Activated CD8-positive, alpha-beta memory T cell treated with anti-CD3 and anti-CD28 coated beads, Interleukin-2, amount 50 U/mL, for 4 hours (primary cell): ENCODE results near the gene ADAMTS19.
"Not testable (repeated sequence)": the region's sequence is repeated elsewhere in the genome, so short reads cannot be mapped to it uniquely, and the experiment has no call there.

Experiments used
- DNase-seq: peaks from one replicate; pipeline ENCODE4 v3.0.0-alpha.2; 2020

ADAMTS19 gene, protein sequence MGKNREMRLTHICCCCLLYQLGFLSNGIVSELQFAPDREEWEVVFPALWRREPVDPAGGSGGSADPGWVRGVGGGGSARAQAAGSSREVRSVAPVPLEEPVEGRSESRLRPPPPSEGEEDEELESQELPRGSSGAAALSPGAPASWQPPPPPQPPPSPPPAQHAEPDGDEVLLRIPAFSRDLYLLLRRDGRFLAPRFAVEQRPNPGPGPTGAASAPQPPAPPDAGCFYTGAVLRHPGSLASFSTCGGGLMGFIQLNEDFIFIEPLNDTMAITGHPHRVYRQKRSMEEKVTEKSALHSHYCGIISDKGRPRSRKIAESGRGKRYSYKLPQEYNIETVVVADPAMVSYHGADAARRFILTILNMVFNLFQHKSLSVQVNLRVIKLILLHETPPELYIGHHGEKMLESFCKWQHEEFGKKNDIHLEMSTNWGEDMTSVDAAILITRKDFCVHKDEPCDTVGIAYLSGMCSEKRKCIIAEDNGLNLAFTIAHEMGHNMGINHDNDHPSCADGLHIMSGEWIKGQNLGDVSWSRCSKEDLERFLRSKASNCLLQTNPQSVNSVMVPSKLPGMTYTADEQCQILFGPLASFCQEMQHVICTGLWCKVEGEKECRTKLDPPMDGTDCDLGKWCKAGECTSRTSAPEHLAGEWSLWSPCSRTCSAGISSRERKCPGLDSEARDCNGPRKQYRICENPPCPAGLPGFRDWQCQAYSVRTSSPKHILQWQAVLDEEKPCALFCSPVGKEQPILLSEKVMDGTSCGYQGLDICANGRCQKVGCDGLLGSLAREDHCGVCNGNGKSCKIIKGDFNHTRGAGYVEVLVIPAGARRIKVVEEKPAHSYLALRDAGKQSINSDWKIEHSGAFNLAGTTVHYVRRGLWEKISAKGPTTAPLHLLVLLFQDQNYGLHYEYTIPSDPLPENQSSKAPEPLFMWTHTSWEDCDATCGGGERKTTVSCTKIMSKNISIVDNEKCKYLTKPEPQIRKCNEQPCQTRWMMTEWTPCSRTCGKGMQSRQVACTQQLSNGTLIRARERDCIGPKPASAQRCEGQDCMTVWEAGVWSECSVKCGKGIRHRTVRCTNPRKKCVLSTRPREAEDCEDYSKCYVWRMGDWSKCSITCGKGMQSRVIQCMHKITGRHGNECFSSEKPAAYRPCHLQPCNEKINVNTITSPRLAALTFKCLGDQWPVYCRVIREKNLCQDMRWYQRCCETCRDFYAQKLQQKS

DNA sequence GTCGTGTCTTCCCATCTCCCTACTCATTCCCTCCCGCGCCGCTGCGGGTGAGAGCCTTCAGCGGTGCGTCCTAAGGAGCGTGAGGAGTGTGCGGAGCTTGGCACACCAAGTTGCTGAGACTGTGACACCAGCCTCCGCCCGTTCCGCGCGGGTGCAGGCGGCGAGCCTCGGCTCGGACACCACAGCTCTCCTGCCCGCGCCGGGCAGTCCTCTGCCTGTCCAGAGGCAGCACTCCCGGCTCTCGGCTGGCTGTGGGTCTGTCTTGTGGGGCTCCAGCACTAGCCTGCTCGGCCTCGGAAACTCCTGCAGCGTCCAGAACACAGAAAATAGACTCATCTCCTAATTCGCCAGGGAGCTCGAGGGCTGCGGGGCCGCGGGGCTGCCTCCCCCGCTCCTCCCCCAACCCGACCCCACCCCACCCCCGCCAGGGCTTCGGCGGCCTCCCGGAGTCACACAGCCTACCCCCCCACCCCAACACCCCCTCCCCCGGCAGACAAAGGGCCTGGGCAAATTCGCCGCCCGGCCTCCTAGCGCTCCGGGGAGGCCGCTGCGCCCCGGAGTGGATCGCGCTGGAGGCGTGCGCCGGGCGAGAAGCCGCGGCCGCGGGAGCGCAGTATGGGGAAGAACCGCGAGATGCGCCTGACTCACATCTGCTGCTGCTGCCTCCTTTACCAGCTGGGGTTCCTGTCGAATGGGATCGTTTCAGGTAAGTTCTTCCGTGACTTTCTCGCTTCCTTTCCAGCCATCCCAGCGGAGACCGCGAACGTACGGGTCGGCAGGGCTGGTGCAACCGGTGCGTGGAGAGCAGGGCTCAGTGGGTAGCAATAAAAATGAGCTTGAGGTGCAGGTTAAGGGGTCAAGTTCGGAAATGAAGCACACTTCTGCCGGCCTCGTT is at the start of gene ADAMTS19:
Gene ADAMTS19, plus strand, starts transcription at position 522 of the 895 bp plus-strand sequence. Its CDS starts 94 bp downstream, at position 616.
- no peak for DNase-seq

DNA sequence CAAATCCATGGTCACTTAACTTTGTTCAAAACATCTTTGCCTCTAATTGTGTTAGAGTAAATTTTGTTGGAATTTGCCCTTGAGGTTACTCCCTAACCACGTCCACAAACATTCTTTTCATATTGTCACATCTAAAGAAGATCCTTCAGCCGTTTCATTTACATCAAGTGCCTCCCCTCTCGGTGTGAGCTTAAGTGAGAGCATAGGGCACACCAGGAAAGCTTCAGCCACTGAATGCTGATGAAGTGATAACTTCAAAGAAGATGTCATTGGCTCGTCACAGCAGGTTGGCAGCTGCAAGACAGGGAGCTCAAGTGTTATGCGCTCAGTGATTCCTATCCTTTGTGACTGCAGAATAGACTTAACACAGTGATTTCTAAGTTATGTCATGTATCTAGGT is 49.6 kb upstream of the ADAMTS19 start:
- DNase-seq, result no peak

DNA sequence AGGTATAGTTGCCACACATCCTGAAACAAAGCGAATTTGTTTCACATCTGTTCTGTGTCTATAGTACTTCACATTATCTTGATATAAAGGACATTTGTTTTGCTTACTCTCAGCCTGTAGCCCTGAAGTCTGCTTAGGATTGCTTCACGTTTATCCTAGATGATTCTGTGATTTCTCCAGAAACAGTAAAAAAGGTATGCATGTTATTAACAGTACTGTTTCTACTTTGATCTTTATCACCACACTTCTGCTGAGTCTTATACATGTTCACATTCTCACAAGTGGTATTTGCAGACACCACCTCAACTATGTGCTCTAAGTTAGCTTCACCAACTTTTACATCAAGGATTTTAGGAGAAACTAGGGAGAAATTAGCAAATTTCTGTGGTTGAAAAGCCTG is 47.4 kb upstream of the ADAMTS19 start:
- DNase-seq, result no peak

DNA sequence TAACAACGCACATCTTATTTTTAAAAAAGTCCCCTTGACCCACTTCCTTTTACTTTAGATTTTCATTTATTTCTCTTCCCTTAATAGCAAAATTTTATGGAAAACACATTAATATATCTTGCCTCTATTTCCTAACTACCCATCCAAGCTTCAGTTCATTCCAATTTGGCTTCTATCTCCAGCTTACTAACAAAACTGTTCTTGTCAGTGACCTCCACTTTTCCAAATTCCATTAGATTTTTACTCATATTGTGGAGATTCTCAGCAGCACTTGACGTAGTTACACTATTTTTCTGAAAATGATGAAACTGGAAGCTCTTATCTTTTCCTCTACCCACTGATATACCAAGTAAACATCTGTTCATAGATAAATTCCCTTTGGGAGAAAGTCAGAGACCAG is 46.5 kb upstream of the ADAMTS19 start:
- no peak for DNase-seq

DNA sequence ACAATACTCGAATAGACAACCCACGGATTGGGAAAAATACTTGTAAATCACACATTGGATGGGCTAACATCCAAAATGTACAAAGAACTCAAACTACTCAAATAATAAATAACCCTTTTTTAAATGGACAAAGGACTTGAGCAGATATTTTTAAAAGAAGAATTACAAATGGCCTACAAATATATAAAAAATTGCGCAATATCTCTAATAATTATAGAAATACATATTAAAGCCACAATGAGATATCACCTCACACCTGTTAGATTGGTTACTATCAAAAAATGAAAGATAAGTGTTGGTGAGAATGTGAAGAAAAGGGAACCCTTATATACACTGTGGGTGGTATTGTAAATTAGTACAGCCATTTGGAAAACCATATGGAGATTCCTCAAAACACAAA is 40.8 kb upstream of the ADAMTS19 start:
- no peak for DNase-seq

DNA sequence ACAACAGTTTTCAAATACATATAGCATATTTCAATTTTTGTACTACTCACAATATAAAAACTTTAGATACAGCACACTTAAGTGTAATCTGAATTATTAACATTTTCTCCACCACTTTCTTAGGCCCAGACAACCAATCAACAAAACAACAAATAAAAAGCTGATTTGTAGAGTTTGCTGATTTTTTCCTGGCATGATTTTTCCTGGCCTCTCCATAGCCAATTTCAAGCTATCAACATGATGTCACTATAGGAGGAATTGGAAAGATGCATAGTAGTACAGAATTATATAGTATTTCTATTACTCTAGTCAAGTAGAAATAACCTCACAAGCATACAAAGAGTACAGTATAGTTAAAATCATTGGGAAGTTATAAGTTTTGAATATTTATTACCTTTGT is 35.1 kb upstream of the ADAMTS19 start:
- no peak for DNase-seq

DNA sequence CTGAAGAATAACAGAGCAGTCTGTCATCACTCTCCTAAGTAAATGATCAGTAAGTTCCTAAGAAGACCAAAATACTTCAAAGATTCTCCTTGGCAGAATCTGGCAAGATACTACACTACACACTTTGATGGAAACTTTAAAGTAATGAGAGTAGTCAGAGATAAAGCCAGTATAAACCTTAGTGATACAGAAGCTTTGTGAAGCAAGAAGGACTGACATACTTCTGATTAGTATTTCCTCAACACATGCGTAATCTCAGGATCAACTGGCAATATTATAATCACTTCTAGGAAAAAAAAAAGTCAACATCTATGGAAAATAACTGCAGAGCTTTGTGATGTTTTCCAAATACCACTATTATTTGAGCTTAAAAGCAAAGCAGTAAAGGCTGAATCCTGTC is 34.0 kb upstream of the ADAMTS19 start:
- no peak for DNase-seq

DNA sequence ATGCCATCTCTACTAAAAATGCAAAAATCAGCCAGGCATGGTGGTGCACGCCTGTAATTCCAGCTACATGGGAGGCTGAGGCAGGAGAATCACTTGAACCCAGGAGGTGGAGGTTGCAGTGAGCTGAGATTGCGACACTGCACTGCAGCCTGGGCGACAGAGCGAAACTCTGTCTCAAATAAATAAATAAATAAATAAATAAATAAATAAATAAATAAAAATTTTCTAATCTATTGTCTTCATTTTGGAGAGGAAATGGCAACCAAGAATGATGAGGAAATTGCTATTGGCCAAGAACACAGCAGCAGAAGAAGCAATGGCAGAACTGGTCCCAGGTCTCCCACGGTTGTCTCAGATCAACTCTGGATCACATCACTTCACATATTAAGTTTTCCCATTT is 31.5 kb upstream of the ADAMTS19 start:
- not testable (repeated sequence) for DNase-seq

DNA sequence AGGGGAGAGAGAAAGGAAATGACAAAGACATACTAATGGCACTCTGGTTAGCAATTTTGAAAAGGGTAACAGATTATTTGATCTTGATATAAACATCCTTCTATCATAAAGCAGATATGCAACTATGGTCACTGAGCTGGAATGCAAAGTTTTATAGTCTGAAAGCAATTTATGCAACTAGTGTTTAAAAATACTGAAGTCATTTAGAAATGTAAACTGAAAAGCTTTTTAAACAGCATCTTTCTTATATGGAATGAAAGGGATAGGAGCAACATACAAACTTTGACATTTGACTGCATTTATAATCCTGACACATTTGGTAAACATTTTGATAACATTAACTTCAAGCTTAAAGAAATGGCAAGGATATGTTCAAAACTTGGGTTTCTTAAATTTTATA is 28.7 kb upstream of the ADAMTS19 start:
- no peak for DNase-seq

DNA sequence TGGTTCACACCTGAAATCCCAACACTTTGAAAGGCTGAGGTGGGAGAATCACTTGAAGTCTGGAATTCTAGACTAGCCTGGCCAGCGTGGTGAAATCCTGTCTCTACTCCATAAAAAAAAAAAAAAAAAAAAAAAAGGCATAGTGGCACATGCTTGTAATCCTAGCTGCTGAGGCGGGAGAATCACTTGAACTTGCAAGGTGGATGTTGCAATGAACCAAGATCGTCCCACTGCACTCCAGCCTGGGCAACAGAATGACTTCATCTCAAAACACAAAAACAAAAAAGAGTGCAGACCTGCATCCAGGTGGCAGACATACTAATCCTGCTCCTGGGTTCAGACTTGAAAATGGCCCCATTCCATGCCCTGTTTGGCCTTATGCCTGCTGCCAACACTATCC is 21.8 kb upstream of the ADAMTS19 start:
- DNase-seq, result no peak

DNA sequence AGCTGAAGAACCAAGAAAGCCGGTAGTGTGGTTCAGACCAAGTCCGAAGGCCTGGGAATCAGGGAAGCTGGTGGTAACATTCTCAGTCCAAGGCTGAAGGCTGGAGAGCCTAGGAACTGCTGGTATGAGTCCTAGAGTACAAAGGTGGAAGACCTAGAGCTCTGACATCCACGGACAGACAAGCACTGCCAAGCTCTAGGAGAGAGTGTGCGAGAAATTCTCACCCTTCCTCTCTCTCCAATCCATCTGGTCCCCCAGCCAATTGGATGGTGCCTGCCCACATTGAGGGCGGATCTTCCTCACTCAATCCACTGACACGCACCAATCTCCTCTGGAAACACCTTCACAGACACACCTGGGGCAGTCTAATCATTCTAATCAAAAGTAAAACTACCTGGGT is 19.7 kb upstream of the ADAMTS19 start:
- no peak for DNase-seq

DNA sequence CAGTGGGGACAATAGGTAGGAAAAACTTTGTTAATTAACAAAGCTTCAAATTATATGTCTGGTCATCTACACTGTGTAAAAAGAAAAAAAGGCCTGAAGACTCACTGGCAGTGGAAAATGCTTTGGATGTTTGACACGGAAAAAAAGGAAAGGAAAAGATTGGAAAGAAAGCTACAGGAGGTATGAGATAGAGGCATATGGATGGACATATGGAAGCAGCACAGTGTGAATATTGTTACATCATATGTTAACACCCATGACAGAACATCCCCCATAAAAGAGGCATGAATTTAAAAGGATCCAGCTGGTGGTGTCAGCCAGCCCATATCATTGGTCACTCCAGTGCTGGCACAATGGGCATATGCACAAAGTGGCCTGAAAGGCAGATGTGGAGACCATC is 19.0 kb upstream of the ADAMTS19 start:
- DNase-seq, result no peak

DNA sequence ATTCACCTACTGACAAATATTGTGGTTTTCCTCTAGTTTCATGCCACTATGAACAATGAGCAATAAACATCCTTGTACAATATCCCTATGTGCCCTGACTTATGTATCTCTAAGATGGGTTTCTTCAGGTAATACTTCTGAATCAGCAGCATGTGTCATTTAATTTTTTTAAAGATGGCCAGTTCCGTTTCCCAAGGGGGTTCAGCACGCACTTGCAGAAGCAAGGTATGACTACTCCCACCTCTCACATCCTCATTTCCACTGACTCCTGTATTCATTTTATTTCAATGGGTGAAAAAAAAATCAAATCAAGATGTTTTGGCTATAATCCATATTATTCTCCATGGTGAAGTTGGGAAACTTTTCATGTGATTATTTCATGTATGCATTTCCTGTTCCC is 14.7 kb upstream of the ADAMTS19 start:
- no peak for DNase-seq

DNA sequence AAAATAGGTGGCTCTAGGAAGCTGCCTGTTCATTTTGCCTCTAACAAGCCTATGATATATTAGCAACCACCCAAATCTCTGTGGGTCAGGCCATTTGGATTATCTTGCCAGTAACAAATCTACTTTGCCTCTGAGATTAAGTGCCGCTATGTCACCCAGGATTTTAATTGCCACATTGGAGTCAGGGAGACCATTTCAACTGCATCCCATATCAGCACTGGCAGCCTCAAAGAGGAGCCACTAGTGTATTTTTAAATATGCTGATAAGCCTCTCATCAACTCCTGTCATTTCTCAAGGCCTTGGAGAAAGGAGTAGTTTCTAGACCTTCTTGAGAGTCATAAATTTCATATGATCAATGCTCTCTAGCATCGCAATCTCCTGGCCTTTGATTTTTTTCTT is 12.1 kb upstream of the ADAMTS19 start:
- DNase-seq, result no peak

DNA sequence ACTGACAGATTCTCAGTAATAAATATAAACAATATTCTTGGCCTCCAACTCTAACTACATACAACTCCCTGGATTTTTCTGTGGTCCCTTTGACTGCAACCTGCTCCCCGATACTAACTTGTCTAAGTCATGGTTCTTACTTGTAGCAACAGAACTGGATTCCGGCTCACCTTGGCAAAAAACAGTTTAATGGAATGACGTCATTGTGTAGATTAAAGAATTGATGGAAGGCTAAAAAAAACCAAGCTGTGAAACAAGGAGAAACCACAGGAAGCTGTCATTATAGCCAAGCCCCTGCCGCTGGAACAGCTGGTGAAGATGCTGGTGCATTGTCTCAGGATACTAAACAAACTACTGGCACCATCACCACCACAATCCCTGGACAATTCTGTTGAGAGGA is 11.4 kb upstream of the ADAMTS19 start:
- DNase-seq, result no peak

DNA sequence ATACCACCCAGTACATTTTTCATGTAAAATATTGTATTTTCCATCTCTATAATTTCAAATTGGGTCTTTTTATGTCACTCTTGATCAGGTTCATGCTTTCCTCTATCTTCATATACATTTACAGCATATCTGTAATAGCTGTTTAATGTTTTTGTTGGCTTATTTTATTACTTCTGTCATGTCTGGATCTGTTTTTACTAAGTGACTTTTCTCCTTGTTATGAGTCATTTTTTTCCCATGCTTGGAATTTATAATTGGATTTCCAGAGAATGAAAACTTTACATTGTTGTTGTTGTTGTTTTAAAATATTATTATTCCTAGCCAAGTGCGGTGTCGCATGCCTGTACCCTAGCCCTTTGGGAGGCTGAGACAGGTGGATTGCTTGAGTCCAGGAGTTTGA is 5.6 kb upstream of the ADAMTS19 start:
- DNase-seq, result no peak

DNA sequence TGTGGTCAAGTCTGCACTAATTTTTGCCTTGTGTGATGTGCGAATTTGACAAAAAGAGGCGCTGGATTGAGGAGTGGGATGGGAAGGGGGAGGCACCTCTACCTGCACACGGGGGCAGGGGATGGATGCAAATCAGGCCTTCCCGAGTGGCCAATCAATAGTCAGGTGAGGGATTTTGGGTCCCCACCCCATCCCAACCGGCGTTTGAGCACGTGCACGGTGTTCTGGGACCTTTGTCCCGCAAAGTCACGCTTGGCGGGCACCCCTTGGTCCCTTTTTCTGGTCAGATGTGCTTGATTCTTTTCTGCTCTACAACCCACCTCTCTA is 685 bp upstream of the ADAMTS19 start:
- no peak for DNase-seq

DNA sequence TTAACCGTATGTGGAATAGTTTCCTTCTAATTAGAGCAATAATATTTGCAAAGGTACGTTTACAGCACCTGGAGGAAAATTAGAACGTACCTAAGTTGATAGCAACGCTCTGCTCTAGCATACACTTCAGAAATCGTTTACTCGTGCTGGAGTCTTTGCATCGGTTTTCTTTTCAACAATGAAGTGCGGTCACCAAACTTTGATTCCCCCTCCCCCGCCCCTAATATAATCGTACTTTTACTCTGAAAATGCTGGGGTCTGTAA is 506 bp downstream of the ADAMTS19 start:
- no peak for DNase-seq

DNA sequence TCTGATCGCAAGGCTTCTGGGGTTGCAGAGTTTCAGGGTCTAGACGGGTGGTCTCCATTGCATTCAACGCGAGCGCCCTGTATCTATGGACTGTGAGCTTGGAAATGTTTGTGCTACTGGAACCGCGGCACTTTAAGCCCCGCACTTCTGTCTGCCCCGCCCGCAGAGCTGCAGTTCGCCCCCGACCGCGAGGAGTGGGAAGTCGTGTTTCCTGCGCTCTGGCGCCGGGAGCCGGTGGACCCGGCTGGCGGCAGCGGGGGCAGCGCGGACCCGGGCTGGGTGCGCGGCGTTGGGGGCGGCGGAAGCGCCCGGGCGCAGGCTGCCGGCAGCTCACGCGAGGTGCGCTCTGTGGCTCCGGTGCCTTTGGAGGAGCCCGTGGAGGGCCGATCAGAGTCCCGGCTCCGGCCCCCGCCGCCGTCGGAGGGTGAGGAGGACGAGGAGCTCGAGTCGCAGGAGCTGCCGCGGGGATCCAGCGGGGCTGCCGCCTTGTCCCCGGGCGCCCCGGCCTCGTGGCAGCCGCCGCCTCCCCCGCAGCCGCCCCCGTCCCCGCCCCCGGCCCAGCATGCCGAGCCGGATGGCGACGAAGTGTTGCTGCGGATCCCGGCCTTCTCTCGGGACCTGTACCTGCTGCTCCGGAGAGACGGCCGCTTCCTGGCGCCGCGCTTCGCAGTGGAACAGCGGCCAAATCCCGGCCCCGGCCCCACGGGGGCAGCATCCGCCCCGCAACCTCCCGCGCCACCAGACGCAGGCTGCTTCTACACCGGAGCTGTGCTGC is 1.0 kb downstream of the ADAMTS19 start:
- DNase-seq, result no peak

DNA sequence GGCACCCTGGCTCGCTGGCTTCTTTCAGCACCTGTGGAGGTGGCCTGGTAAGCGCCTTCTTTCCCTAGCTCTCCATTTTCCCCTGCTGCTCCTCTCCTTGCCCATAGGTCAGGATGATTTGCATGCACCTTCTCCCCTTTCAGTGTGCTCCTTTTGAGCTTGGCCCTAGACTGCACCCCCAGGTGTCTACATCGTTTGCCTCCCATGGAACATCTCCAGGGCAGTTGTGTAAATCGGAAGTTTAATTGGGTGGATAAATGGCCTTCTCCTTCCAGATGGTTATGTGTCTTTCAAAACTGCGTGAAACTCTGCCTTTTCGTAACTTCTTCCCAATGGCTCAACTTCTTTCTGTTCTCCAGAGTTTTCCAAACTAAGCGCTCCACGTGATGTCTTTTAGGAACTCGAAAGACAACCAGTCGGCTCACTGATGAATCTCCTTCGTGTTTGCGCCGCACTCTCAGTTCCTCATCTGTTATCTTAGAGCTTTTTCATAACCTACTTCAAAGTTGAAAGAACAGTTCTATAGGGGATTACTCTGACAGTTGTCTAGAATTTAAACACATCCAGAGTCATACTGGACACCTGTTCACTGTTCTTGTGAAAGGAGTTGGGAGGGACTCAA is 1.7 kb downstream of the ADAMTS19 start:
- no peak for DNase-seq

DNA sequence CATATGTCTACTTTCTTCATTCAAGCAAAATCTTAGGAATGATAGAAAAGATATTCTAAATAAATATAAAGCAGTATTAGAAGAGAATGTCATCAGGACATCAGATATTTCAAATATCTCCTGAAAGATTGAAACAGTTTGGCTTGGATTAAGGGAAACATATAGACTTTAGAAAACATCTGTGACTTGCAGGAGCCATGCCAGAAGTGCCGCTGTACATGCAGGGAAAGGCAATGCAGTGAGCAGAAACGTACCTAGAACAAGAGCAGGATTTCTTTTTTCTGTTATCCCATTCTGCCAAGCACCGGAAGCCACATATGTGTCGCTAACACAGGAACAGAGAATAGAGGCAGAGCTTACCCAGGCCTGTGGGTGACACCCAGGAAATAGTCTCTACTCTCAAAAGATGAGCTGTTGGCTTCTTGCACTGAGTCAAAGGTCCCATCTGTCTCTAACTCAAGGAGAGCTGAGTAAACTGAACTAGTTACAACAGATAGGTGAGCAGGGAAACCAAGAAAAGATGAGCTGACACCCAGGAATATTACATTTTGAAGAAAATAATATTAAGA is 5.8 kb downstream of the ADAMTS19 start:
- no peak for DNase-seq
